HL-60 (cell line): ENCODE data around the gene HBA1.

Source experiments
- GABPA ChIP-seq: IDR thresholded peaks from 2 replicates; pipeline ENCODE4 v1.6.1; 2012; ENCODE audit warnings: low read depth
- POLR2AphosphoS5 ChIP-seq: IDR thresholded peaks from 2 replicates; pipeline ENCODE4 v1.6.1; 2012; ENCODE audit warnings: low read depth
- SPI1 ChIP-seq: IDR thresholded peaks from 2 replicates; pipeline ENCODE4 v1.6.1; 2012; ENCODE audit warnings: low read depth, mild to moderate bottlenecking, borderline replicate concordance
- TF ChIP-seq, protein P1 (sequence below): IDR thresholded peaks from one replicate; pipeline ENCODE4 v1.5.1; 2011; ENCODE audit warnings: low read length, control low read depth, inconsistent platforms; ENCODE audit not compliant: insufficient read depth

DNA sequence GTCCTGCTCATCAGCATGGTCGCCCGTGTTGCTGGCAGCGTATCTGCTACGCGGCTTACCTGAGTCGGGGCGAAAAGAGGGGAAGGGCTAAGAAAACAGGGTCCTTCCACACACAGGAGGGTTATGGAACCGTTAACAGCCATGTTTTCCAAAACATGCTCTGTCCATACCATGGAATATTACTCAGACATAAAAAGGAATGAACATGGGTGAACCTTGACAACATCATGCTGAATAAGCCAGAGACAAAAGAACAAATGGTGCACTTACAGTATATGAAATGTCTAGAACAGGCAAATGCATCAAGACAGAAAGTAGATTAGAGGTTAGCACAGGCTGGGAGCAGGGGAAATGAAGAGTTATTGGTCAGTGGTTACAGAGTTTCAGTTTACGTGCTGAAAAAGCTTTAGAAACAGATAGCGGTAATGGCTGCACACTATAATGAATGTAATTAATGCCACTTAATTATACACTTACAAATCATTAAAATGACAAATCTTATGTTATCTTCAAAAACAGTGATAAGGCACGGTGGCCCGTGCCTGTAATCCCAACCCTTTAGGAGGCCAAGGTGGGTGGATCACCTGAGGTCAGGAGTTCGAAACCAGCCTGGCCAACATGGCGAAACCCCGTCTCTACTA lies 45.8 kb upstream of the HBA1 start:
- TF ChIP-seq, protein P1, sequence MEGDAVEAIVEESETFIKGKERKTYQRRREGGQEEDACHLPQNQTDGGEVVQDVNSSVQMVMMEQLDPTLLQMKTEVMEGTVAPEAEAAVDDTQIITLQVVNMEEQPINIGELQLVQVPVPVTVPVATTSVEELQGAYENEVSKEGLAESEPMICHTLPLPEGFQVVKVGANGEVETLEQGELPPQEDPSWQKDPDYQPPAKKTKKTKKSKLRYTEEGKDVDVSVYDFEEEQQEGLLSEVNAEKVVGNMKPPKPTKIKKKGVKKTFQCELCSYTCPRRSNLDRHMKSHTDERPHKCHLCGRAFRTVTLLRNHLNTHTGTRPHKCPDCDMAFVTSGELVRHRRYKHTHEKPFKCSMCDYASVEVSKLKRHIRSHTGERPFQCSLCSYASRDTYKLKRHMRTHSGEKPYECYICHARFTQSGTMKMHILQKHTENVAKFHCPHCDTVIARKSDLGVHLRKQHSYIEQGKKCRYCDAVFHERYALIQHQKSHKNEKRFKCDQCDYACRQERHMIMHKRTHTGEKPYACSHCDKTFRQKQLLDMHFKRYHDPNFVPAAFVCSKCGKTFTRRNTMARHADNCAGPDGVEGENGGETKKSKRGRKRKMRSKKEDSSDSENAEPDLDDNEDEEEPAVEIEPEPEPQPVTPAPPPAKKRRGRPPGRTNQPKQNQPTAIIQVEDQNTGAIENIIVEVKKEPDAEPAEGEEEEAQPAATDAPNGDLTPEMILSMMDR, result no peak
- TF ChIP-seq GABPA (no peak), POLR2AphosphoS5 (no peak), SPI1 (no peak)
